PC-9 (cell line): ENCODE measurements around the gene MAGI2. TPM values are rescaled to one million over a fixed set of nuclear protein-coding genes. Genes with fewer than 3 reads are reported as not detected.

Experiments used
- BruUV-seq: library from RNA; stranded (reverse); fragments of 400-500 nt; replicated peaks from 2 replicates; lab custom pipeline; 2021; lab: Mats Ljungman, UMichigan
- CTCF ChIA-PET: fragments of 300-600 bp; sonication (Branson Sonifier 250); formaldehyde crosslinking; loops from one replicate; lab custom pipeline; 2022; ENCODE audit warnings: antibody characterized with exemption; lab: Charles Lee
- POLR2A ChIA-PET: fragments of 300-600 bp; sonication (Branson Sonifier 250); formaldehyde crosslinking; loops from one replicate; lab custom pipeline; 2022; ENCODE audit warnings: antibody characterized with exemption; ENCODE audit not compliant: unreplicated experiment; lab: Charles Lee
- DNase-seq, 2 experiments: peaks; one replicate each; pipeline versions ENCODE4 v3.0.0 to v3.0.0-alpha.2; 2015 to 2022; ENCODE audit warnings: mixed read lengths in 1 of 2
- H2AFZ ChIP-seq: fragments of 200-600 bp; sonication (generic); 2 replicates; pipeline ENCODE4 v1.8.1; 2017; ENCODE audit warnings: antibody characterized with exemption
- H3F3A ChIP-seq: fragments of 200-600 bp; sonication (generic); 2 replicates; pipeline ENCODE4 v1.8.1; 2017; ENCODE audit warnings: antibody characterized with exemption, mild to moderate bottlenecking, low read depth; ENCODE audit not compliant: insufficient read depth
- H3K27ac ChIP-seq: fragments of 200-600 bp; sonication (generic); 2 replicates; pipeline ENCODE4 v1.6.1; 2016; ENCODE audit warnings: mixed run types
- H3K27me3 ChIP-seq: fragments of 200-600 bp; sonication (generic); 2 replicates; pipeline ENCODE4 v1.6.1; 2016; ENCODE audit warnings: low read depth, mixed run types; ENCODE audit not compliant: insufficient read depth
- H3K36me3 ChIP-seq: fragments of 200-600 bp; sonication (generic); 2 replicates; pipeline ENCODE4 v1.6.1; 2016; ENCODE audit warnings: low read depth, mixed run types
- H3K4me1 ChIP-seq: fragments of 200-600 bp; sonication (generic); replicated peaks from 2 replicates; pipeline ENCODE4 v1.6.1; 2016; ENCODE audit warnings: mixed run types; ENCODE audit not compliant: insufficient read depth
- H3K4me2 ChIP-seq: fragments of 200-600 bp; sonication (generic); 2 replicates; pipeline ENCODE4 v1.6.1; 2017; ENCODE audit warnings: mixed run types
- H3K4me3 ChIP-seq: fragments of 200-600 bp; sonication (generic); 2 replicates; pipeline ENCODE4 v1.6.1; 2016; ENCODE audit warnings: mixed run types
- H3K79me2 ChIP-seq: fragments of 200-600 bp; sonication (generic); 2 replicates; pipeline ENCODE4 v1.6.1; 2017; ENCODE audit warnings: low read depth, mixed run types
- H3K9me2 ChIP-seq: fragments of 200-600 bp; sonication (generic); 2 replicates; pipeline ENCODE4 v1.8.1; 2017; ENCODE audit warnings: mild to moderate bottlenecking; ENCODE audit not compliant: insufficient read depth
- H3K9me3 ChIP-seq: fragments of 200-600 bp; sonication (generic); 2 replicates; pipeline ENCODE4 v1.8.1; 2016; ENCODE audit warnings: low read depth; ENCODE audit not compliant: insufficient read depth
- H4K20me1 ChIP-seq: fragments of 200-600 bp; sonication (generic); 2 replicates; pipeline ENCODE4 v1.8.1; 2017; ENCODE audit not compliant: insufficient read depth
- EZH2 ChIP-seq: fragments of 200-600 bp; sonication (generic); IDR thresholded peaks from 2 replicates; pipeline ENCODE4 v1.8.0; 2017; ENCODE audit warnings: antibody characterized with exemption, low read depth
- intact Hi-C: fragments of 100-400 bp; cut with micrococcal nuclease; formaldehyde crosslinking; loops from one replicate; pipeline ENCODE4 v1.10.0; 2022; ENCODE audit not compliant: unreplicated experiment
- total RNA-seq: library from RNA; stranded (reverse); gene quantifications from 2 replicates; pipeline ENCODE4 v1.2.3, GENCODE V29; 2021
- TF ChIP-seq, protein P1 (sequence below): fragments of 200-600 bp; sonication (generic); conservative IDR thresholded peaks from 2 replicates; pipeline ENCODE4 v1.6.1; 2017; ENCODE audit warnings: mixed run types, antibody characterized with exemption, mild to moderate bottlenecking, moderate library complexity

MAGI2 gene
- total RNA-seq, 1 experiment from 2014 or later = 0.92 TPM

DNA sequence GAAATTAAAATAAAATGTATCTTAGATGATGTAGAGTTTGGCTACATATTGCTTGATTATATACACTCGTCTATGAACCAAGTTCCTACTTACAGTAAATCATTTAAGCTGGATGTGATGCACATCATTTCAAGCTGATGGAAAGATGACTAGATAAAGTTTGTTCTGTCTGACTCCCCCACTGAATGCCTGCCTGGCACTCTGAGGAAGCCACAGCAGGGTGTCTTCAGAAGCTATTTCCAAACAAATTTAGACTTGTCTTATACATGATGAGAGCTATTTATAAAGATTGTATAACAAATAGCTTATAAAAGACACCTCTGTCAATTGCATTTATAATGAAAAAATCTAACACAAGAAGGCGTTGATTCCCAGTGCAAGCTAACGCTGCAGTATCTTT, 741.4 kb downstream of the MAGI2 start:
- no peak for TF ChIP-seq EZH2
- TF ChIP-seq, protein P1, sequence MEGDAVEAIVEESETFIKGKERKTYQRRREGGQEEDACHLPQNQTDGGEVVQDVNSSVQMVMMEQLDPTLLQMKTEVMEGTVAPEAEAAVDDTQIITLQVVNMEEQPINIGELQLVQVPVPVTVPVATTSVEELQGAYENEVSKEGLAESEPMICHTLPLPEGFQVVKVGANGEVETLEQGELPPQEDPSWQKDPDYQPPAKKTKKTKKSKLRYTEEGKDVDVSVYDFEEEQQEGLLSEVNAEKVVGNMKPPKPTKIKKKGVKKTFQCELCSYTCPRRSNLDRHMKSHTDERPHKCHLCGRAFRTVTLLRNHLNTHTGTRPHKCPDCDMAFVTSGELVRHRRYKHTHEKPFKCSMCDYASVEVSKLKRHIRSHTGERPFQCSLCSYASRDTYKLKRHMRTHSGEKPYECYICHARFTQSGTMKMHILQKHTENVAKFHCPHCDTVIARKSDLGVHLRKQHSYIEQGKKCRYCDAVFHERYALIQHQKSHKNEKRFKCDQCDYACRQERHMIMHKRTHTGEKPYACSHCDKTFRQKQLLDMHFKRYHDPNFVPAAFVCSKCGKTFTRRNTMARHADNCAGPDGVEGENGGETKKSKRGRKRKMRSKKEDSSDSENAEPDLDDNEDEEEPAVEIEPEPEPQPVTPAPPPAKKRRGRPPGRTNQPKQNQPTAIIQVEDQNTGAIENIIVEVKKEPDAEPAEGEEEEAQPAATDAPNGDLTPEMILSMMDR = no peak
- no TSS peak for BruUV-seq
- DNase-seq = no peak
- H3K4me3 ChIP-seq = no peak overlapping the region
- CTCF ChIA-PET = no interaction called here
- H3K79me2 ChIP-seq = no peaks in the 10 kb centered on the region
- H4K20me1 ChIP-seq = no peaks in the 10 kb centered on the region
- POLR2A ChIA-PET = interaction anchor here (0.7 kb wide), 1 partner anchor 418 kb away, joined by 6 read pairs; no protein-coding TSS in a partner anchor
- H3K4me1 ChIP-seq = no peaks in the 10 kb centered on the region
- H3K4me2 ChIP-seq = no peak overlapping the region
- no peaks in the 10 kb centered on the region for H3F3A ChIP-seq
- no peaks in the 10 kb centered on the region for H3K36me3 ChIP-seq
- H3K27me3 ChIP-seq = no peaks in the 10 kb centered on the region
- no peak overlapping the region for H3K27ac ChIP-seq
- intact Hi-C loops = no loop called here
- H3K9me3 ChIP-seq = no peaks in the 10 kb centered on the region
- no peaks in the 10 kb centered on the region for H3K9me2 ChIP-seq
- no peak overlapping the region for H2AFZ ChIP-seq

DNA sequence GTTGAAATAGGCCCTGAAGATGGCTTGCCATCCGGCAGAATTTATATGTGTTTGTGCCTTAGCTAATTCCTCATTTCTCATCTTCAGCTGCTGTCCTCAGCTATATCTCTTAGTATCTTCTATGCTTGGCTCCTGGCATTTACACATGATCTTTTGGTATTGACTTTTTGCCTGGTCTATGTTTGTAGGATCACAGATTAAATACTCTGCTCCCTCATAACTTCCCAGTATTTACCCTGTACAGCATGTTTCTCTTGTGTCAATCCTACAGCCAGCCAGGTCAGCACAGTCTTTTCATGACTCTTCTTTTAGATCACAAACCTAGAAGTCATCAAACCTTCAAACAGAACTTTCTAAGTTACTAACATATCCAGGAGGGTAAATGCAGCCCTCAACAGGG, 743.8 kb downstream of the MAGI2 start:
- ChIA-PET CTCF (no interaction called here), POLR2A (no interaction called here)
- H3K27ac ChIP-seq = no peak overlapping the region
- no peak overlapping the region for H3K4me3 ChIP-seq
- no peak overlapping the region for H3K4me2 ChIP-seq
- H3K27me3 ChIP-seq = no peaks in the 10 kb centered on the region
- H3K36me3 ChIP-seq = no peaks in the 10 kb centered on the region
- no TSS peak for BruUV-seq
- TF ChIP-seq, protein P1 = no peak
- TF ChIP-seq EZH2 = no peak
- no peaks in the 10 kb centered on the region for H3K79me2 ChIP-seq
- H3F3A ChIP-seq = no peaks in the 10 kb centered on the region
- no peak for DNase-seq
- no peaks in the 10 kb centered on the region for H3K4me1 ChIP-seq
- no peaks in the 10 kb centered on the region for H3K9me3 ChIP-seq
- H3K9me2 ChIP-seq = no peaks in the 10 kb centered on the region
- no peaks in the 10 kb centered on the region for H4K20me1 ChIP-seq
- intact Hi-C loops = no loop called here
- H2AFZ ChIP-seq = no peak overlapping the region

DNA sequence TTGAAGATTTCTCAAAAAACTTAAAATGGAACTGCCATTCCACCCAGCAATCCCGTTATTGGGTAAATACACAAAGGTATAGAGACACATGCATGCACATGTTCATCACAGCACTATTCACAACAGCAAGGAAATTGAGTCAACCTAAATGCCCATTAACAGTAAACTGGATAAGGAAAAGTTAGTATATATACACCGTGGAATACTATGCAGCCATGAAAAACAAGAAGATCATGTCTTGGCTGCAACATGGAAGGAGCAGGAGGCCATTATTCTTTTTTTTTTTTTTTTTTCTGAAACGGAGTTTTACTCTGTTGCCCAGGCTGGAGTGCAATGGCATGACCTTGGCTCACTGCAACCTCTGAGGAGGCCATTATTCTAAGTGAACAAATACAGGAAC, 749.0 kb downstream of the MAGI2 start:
- no peaks in the 10 kb centered on the region for H3K27me3 ChIP-seq
- H3F3A ChIP-seq = no peaks in the 10 kb centered on the region
- CTCF ChIA-PET = no interaction called here
- H3K79me2 ChIP-seq = no peaks in the 10 kb centered on the region
- no peaks in the 10 kb centered on the region for H3K9me2 ChIP-seq
- H3K36me3 ChIP-seq = no peaks in the 10 kb centered on the region
- DNase-seq = no peak
- no peaks in the 10 kb centered on the region for H3K4me1 ChIP-seq
- H3K9me3 ChIP-seq = no peaks in the 10 kb centered on the region
- H3K27ac ChIP-seq = no peak overlapping the region
- H2AFZ ChIP-seq = no peak overlapping the region
- no TSS peak for BruUV-seq
- H4K20me1 ChIP-seq = no peaks in the 10 kb centered on the region
- TF ChIP-seq, protein P1 = no peak
- TF ChIP-seq EZH2 = no peak
- H3K4me3 ChIP-seq = no peak overlapping the region
- intact Hi-C loops = no loop called here
- no peak overlapping the region for H3K4me2 ChIP-seq
- POLR2A ChIA-PET = no interaction called here
